Activated naive CD4-positive, alpha-beta T cell treated with anti-CD3 and anti-CD28 coated beads, Interleukin-2, amount 50 U/mL, for 72 hours (primary cell): ENCODE results near the gene RRP15. TPM values are rescaled to one million over a fixed set of nuclear protein-coding genes. Genes with fewer than 3 reads are reported as not detected.
A peak's percentile ranks its signal among the peaks of the same experiment; 100 is the strongest.

ENCODE experiments used
- ATAC-seq, 2 donors: fragments of 150-1000 bp; cut with Tn5 transposase; 2 replicates each; pipeline ENCODE4 v1.10.0; 2021; ENCODE audit warnings: mild to moderate bottlenecking in 2 of 2, moderate library complexity in 2 of 2
- DNase-seq, 2 donors: peaks; one replicate each; pipeline ENCODE4 v3.0.0; 2021 to 2022; ENCODE audit warnings: low spot score in 2 of 2
- H3K27ac Mint-ChIP-seq, 2 donors: one replicate each; pipeline ENCODE4 v1.8.0; 2022; ENCODE audit warnings: mild to moderate bottlenecking in 2 of 2, mixed read lengths in 2 of 2
- H3K36me3 Mint-ChIP-seq, 2 donors: one replicate each; pipeline ENCODE4 v1.8.0; 2022; ENCODE audit warnings: mixed read lengths in 2 of 2
- H3K9me3 Mint-ChIP-seq, 2 donors: one replicate each; pipeline ENCODE4 v1.8.0; 2022; ENCODE audit warnings: mixed read lengths in 2 of 2
- total RNA-seq, 2 donors: library from RNA; stranded (reverse); gene quantifications; one replicate each; pipeline ENCODE4 v1.2.3, GENCODE V29; 2022

Gene RRP15
- total RNA-seq, result 10 to 100 TPM in 1 of 2 donors, 1 to 10 TPM in 1; 7.9 to 18.8 TPM

DNA sequence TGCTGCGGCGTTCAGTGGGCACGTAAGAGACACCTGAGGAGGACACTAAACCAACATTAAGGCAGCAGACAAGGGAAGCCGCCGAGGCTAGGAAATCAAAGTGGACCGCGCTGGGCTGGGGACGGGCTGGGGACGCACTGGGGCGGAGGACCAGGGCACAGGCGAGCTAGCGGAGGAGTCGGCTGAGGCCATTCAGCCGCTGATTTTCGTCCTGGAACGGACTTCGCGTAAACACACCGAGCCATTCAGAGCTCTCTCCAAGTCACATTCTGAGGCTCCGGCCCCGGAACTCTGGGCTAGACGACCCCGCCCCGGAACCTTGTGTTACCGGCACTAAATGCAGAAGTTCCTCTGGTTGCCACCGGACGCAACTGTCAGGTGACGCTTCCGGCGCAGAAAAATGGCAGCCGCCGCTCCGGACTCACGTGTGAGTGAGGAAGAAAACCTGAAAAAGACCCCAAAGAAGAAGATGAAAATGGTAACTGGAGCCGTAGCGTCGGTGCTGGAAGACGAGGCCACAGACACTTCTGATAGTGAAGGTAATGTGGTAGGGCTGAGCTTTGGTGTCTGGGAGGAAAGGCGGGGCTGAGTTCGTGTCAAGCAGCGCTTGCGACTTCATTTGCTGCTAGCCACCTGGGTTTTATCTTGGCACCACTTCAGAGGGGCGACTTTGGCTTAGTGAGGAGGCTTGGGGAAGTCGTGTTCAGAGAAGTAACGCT lies at the start of gene RRP15:
Gene RRP15, plus strand, starts transcription at position 377 of the 719 bp plus-strand sequence. Its CDS starts 24 bp downstream, at position 401.
- Mint-ChIP-seq H3K36me3 (peaks cover 24 to 27% of the 10 kb centered on the region in 2 donors), H3K9me3 (peaks cover 4 to 5% of the 10 kb centered on the region in 2 donors), H3K27ac (peak within 1 kb of the TSS; percentile 92 to 99)
- DNase-seq, result peak; percentile 81 to 86
- ATAC-seq, result peak; percentile 100

- ATAC-seq (no peak), DNase-seq (no peak)
- no peaks in the 10 kb centered on the region for H3K9me3 Mint-ChIP-seq
- no peak overlapping the region for H3K27ac Mint-ChIP-seq
- H3K36me3 Mint-ChIP-seq, result no peaks in the 10 kb centered on the region
Observed at GRCh38 chr1:218242171-218242570, 42.9 kb upstream of the RRP15 start.

GRCh38 chr1:218247339-218247738 lies 37.8 kb upstream of the RRP15 start:
- DNase-seq, result no peak
- H3K9me3 Mint-ChIP-seq, result no peaks in the 10 kb centered on the region
- no peak overlapping the region for H3K27ac Mint-ChIP-seq
- no peak for ATAC-seq
- no peaks in the 10 kb centered on the region for H3K36me3 Mint-ChIP-seq

GRCh38 chr1:218249338-218250140 lies 35.6 kb upstream of the RRP15 start:
- ATAC-seq (no peak), DNase-seq (no peak)
- H3K9me3 Mint-ChIP-seq, result no peaks in the 10 kb centered on the region
- no peak overlapping the region for H3K27ac Mint-ChIP-seq
- H3K36me3 Mint-ChIP-seq, result no peaks in the 10 kb centered on the region

- Mint-ChIP-seq H3K27ac (no peak overlapping the region), H3K36me3 (no peaks in the 10 kb centered on the region), H3K9me3 (no peaks in the 10 kb centered on the region)
Observed at GRCh38 chr1:218250492-218250891, 34.6 kb upstream of the RRP15 start.

DNA sequence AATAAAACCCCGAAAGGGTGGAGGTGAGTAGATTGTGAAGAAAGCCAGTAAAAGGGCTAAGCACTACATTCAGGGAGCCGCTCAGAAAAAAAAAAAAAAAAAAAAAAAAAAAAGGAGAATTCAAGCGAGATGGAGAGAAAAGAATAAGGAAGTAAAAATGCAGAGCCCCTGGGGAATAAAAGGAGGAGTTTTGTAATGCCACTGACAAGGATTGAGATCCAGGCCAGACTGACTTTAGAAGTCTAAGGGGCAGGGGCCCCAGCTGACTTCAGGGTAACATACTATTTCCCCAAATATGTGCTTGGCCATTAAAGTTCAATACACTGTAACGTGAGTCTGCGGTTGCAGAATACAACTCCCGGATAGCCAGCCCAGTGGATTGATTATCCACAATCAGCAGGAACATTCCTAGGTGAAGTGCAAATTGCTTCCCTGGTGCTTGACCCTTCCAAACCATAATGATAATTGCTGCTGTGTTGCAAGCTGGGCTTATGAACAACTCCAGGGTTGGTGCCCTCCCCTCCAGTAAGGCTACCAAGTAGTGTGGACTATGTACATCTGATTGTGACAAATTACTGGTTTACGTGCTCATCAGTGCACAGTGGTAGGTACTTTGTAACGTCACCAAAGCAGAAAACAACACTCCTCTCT lies 30.7 kb upstream of the RRP15 start:
- no peaks in the 10 kb centered on the region for H3K9me3 Mint-ChIP-seq
- DNase-seq, result no peak
- H3K36me3 Mint-ChIP-seq, result no peaks in the 10 kb centered on the region
- no peak for ATAC-seq
- H3K27ac Mint-ChIP-seq, result no peak overlapping the region

More at GRCh38 chr1:218250492-218250891, 34.6 kb upstream of the RRP15 start:
- ATAC-seq (no peak), DNase-seq (no peak)

DNA sequence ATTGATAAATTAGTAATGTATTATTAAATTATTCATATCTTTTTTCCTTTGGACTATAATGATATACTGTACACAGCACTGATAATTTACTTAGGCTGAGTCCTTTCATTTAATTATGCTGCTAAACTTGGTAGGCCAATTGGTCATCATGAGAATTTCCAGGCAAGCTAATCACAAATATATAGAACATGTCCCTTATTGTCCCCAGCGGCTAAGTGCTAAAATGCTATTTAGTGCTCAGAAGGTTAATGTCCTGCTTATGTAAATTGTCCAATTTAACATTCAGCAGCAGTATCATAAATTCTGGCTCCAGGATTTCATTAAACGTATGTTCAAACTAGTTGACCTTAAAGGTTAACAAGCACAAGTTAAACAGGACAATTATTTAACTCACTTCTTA lies 30.0 kb upstream of the RRP15 start:
- Mint-ChIP-seq H3K27ac (no peak overlapping the region), H3K36me3 (no peaks in the 10 kb centered on the region), H3K9me3 (no peaks in the 10 kb centered on the region)
- DNase-seq (no peak), ATAC-seq (no peak)

DNA sequence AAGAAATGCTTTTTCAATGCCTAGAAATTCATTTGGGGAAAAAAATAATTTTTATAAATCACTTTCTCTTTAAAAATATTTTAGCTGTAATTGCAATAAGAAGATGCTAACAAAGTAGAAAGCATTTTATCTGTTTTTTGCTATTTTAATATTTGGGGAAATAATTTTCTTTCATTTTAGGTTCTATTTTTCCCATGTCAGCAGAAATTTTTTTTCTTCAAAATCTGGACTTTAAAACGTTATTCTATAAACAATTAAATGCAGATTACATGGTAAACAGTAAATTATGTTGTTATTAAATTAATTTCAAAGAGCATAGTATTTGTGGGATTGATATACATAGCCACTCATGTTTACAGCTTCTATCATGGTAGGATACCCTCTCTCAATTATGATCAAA lies 27.7 kb upstream of the RRP15 start:
- no peak for ATAC-seq
- no peaks in the 10 kb centered on the region for H3K36me3 Mint-ChIP-seq
- H3K27ac Mint-ChIP-seq, result no peak overlapping the region
- no peak for DNase-seq
- H3K9me3 Mint-ChIP-seq, result no peaks in the 10 kb centered on the region

DNA sequence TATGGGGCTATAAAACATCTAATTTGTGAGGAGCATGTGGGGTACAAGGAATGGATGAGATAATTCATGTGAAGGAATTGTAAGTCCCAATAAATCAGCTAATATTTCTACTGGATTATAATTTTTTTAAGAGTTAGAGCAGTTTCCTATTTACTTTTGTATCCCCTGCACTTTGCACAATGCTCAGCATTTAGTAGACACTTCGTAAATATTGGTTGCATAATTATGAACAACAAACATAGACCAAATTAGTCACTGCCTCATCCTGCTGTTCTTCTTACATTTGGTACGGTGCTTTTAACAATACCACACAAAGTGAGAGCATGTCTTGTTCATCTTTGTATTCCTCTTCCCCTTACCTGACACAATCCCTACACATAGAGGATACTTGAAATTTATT lies 27.1 kb upstream of the RRP15 start:
- ATAC-seq (no peak), DNase-seq (no peak)
- no peak overlapping the region for H3K27ac Mint-ChIP-seq
- H3K36me3 Mint-ChIP-seq, result no peaks in the 10 kb centered on the region
- no peaks in the 10 kb centered on the region for H3K9me3 Mint-ChIP-seq

GRCh38 chr1:218259339-218259738 lies 25.8 kb upstream of the RRP15 start:
- no peak overlapping the region for H3K27ac Mint-ChIP-seq
- H3K36me3 Mint-ChIP-seq, result no peaks in the 10 kb centered on the region
- ATAC-seq, result no peak

GRCh38 chr1:218259800-218260199 lies 25.3 kb upstream of the RRP15 start:
- Mint-ChIP-seq H3K27ac (no peak overlapping the region), H3K36me3 (no peaks in the 10 kb centered on the region), H3K9me3 (no peaks in the 10 kb centered on the region)
- ATAC-seq, result no peak
- no peak for DNase-seq

More at GRCh38 chr1:218259339-218259738, 25.8 kb upstream of the RRP15 start:
- no peak for DNase-seq
- no peaks in the 10 kb centered on the region for H3K9me3 Mint-ChIP-seq

DNA sequence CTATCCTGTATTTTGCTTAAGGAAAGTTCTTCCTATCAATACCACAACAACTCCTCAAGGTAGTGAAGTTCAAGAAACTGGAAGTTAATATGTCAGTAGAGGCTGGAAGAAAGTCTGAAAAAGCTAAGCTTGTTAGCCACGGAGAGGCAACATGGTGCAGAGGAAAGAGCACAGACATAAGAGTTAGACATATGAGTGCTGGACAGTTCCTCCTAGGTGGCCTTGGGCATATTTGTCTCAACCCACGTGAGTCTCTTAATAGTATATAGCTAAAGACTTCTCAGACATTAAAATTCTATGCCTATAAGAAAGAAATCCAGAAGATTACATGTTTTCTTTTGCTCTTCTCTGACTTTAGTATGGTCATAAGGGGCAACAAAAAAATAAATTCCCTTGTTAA lies 22.8 kb upstream of the RRP15 start:
- H3K9me3 Mint-ChIP-seq, result no peaks in the 10 kb centered on the region
- no peaks in the 10 kb centered on the region for H3K36me3 Mint-ChIP-seq
- ATAC-seq, result no peak
- no peak overlapping the region for H3K27ac Mint-ChIP-seq
- DNase-seq, result no peak

DNA sequence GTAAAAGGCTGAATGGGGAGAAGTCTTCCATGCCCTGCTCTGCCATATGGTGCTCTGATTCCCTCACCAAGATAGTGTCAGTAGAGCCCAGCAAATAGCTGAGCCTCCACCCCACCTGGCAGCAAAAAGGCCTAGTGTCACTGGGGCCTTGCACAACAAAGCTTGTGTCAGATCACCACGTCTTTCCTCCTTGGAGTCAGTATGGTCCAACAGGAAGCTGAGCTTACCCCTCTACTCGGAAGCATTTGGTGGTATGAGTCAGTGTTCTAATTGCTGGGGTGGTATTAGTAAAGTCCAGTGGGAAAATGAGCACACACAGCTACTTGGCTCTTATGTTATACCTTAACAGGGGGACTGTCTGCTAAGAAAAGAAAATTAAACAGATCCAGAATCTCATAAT lies 18.7 kb upstream of the RRP15 start:
- ATAC-seq, result no peak
- no peak for DNase-seq
- H3K27ac Mint-ChIP-seq, result no peak overlapping the region
- no peaks in the 10 kb centered on the region for H3K9me3 Mint-ChIP-seq
- no peaks in the 10 kb centered on the region for H3K36me3 Mint-ChIP-seq

- no peak overlapping the region for H3K27ac Mint-ChIP-seq
- H3K36me3 Mint-ChIP-seq, result no peaks in the 10 kb centered on the region
- ATAC-seq (no peak), DNase-seq (no peak)
- H3K9me3 Mint-ChIP-seq, result no peaks in the 10 kb centered on the region
Observed at GRCh38 chr1:218272366-218272765, 12.7 kb upstream of the RRP15 start.

- H3K27ac Mint-ChIP-seq, result no peak overlapping the region
- no peak for DNase-seq
- no peak for ATAC-seq
- no peaks in the 10 kb centered on the region for H3K36me3 Mint-ChIP-seq
- no peaks in the 10 kb centered on the region for H3K9me3 Mint-ChIP-seq
Observed at GRCh38 chr1:218273762-218274479, 11.2 kb upstream of the RRP15 start.

DNA sequence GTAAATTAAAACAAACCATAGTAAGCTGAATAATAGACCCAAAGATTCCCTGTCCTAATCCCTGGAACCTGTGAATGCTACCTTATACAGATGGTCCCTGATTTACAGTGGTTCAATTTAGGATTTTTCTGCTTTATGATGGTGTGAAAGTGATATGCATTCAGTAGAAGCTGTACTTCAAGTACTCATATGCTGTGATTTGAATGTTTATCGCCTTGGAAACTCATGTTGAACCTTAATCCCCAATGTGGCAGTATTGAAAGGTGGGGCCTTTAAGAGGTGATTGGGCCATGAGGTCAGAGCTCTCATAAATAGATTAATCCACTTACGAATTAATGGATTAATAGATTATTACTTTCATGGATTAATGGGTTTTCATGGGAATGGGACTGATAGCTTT lies 10.6 kb upstream of the RRP15 start:
- H3K27ac Mint-ChIP-seq, result no peak overlapping the region
- H3K9me3 Mint-ChIP-seq, result no peaks in the 10 kb centered on the region
- DNase-seq, result no peak
- no peaks in the 10 kb centered on the region for H3K36me3 Mint-ChIP-seq
- no peak for ATAC-seq

DNA sequence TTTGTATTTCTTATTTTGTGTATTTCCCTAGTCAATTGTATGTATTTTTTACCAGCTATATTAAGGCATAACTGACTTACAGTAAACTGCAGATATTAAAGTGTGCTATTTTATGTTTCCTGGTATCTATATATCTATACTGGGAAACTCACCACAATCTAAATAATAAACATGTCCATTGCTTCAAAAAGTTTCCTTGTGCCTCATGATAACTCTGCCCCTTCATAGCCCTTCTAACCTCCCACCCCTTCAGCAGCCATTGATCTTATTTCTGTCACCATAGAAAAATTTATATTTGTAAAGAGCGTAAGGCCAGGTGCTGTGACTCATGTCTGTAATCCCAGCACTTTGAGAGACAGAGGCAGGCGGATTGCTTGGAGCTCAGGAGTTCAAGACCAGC lies 9.3 kb upstream of the RRP15 start:
- no peak for ATAC-seq
- peaks cover 0 to under 1% of the 10 kb centered on the region in 2 donors for H3K9me3 Mint-ChIP-seq
- DNase-seq, result no peak
- no peaks in the 10 kb centered on the region for H3K36me3 Mint-ChIP-seq
- no peak overlapping the region for H3K27ac Mint-ChIP-seq
